Right lobe of liver (tissue), 6 donors: ENCODE measurements around the gene TRIM49D2. TPM values are rescaled to one million over a fixed set of nuclear protein-coding genes. Genes with fewer than 3 reads are reported as not detected.
"Not testable (repeated sequence)": the region's sequence is repeated elsewhere in the genome, so short reads cannot be mapped to it uniquely, and the experiment has no call there.

Source experiments
- ATAC-seq, 4 donors: fragments of 200-7000 bp; cut with Tn5 transposase; one replicate each; pipeline ENCODE4 v1.9.1; 2020; ENCODE audit warnings: mild to moderate bottlenecking in 4 of 4, moderate library complexity in 4 of 4
- DNase-seq, 3 donors: peaks; one replicate each; pipeline ENCODE4 v3.0.0-alpha.2; 2020
- H3K27ac ChIP-seq, 3 donors: fragments of 200-600 bp; one replicate each; pipeline ENCODE4 v1.8.0; 2022
- H3K27me3 ChIP-seq, 2 donors: fragments of 200-600 bp; one replicate each; pipeline ENCODE4 v1.8.0; 2022
- H3K36me3 ChIP-seq, 4 donors: fragments of 200-600 bp; sonication (generic) in 1 of 4; one replicate each; pipeline versions ENCODE4 v1.5.1 to v1.8.0; 2017 to 2022; ENCODE audit warnings: control low read depth in 1 of 4
- H3K4me1 ChIP-seq, 4 donors: fragments of 200-600 bp; sonication (generic) in 1 of 4; one replicate each; pipeline versions ENCODE4 v1.5.1 to v1.8.0; 2017 to 2022; ENCODE audit warnings: control low read depth in 1 of 4
- H3K4me3 ChIP-seq, 3 donors: fragments of 200-600 bp; one replicate each; pipeline ENCODE4 v1.8.0; 2022
- H3K9me3 ChIP-seq, 4 donors: fragments of 200-600 bp; sonication (generic) in 1 of 4; one replicate each; pipeline versions ENCODE4 v1.5.1 to v1.8.0; 2017 to 2022; ENCODE audit warnings: control low read depth in 1 of 4
- POLR2A ChIP-seq: fragments of 450-650 bp; IDR thresholded peaks from one replicate; pipeline ENCODE4 v1.6.1; 2017; ENCODE audit warnings: antibody characterized with exemption, mild to moderate bottlenecking
- WGBS: methylation state at CpG from one replicate; pipeline ENCODE4 v1.1.6; 2018; ENCODE audit warnings: low coverage, low lambda C conversion rate; ENCODE audit not compliant: insufficient coverage; ENCODE audit errors: missing lambda C conversion rate; 5-methylcytosine and 5-hydroxymethylcytosine counted together
- intact Hi-C, 2 donors: fragments of 100-400 bp; cut with DNase I; formaldehyde crosslinking; loops; one replicate each; pipeline versions ENCODE4 v1.11.2 to v1.14.1; 2022
- long read RNA-seq: library from polyadenylated mRNA; unstranded; transcript quantifications from one replicate; pipeline ENCODE4 v2.0.0, GENCODE V29; 2019
- small RNA-seq, 2 experiments: library from RNA; depleted of rRNA; stranded (forward); fragments of <200 nt; gene quantifications; one replicate each; pipeline ENCODE3, GENCODE V24; 2016
- total RNA-seq, 6 experiments: library from RNA; depleted of rRNA in 2 of 6; stranded (reverse); fragments of >200 nt in 2 of 6; fragmentation: NEBNext Ultra II Directional in 3 of 6; extraction: Animal tissue kit (Norgen Biotek cat#: 25700) in 3 of 6; gene quantifications; one replicate each; pipeline versions ENCODE4 v1.1.0 to v1.2.4, GENCODE V29; 2016 to 2023
- TF ChIP-seq, protein P1 (sequence below), 4 donors: fragments of 200-600 bp in 3 of 4; fragments of 450-650 bp in 1 of 4; IDR thresholded peaks; one replicate each; pipeline versions ENCODE4 v1.5.1 to v1.8.0; 2016 to 2022; ENCODE audit warnings: antibody characterized with exemption in 4 of 4, mild to moderate bottlenecking in 2 of 4
- donor health status: DM: no; HTN: yes; CAD: no.
- donor health status: DM: no; HTN: no; CAD: no.
- donor health status: DM: no; HTN: no; CAD: no.
- donor health status: DM: no; HTN: yes; CAD: no.
- donor health status: DM: no; HTN: yes; CAD: no.

Gene TRIM49D2, protein sequence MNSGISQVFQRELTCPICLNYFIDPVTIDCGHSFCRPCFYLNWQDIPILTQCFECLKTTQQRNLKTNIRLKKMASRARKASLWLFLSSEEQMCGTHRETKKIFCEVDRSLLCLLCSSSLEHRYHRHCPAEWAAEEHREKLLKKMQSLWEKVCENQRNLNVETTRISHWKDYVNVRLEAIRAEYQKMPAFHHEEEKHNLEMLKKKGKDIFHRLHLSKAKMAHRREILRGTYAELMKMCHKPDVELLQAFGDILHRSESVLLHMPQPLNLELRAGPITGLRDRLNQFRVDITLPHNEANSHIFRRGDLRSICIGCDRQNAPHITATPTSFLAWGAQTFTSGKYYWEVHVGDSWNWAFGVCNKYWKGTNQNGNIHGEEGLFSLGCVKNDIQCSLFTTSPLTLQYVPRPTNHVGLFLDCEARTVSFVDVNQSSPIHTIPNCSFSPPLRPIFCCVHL
- not detected for total RNA-seq
- long read RNA-seq, result 0 reads

DNA sequence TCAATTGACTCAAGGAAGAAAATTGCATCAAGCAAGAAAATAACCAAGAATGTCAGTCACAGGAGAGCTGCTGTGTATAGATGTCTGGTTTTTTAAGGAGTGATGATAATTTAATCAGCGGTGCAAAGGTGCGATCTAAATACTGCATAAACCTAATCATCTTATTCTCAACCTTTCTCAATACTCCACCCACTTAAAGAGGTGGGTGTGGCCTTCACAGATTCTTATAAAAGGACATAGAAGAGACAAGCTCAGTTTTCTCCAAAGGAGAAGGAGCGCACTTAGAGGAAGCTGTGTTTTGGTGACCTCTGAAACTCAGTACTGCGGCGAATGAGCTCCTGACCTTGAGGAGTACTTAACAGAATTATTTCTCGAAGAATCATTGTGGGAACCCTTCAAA is at the start of gene TRIM49D2:
TSS of gene TRIM49D2 (plus strand) at position 301 of the 400 bp plus-strand sequence. CDS start 2,698 bp downstream, outside the sequence.
- H3K4me1 ChIP-seq, H3K4me3 ChIP-seq, intact Hi-C loops, H3K9me3 ChIP-seq, ATAC-seq, H3K27ac ChIP-seq, DNase-seq, H3K27me3 ChIP-seq, H3K36me3 ChIP-seq: not testable (repeated sequence)
- 70% methylated on average over 2 of the region's 6 CpGs for WGBS

DNA sequence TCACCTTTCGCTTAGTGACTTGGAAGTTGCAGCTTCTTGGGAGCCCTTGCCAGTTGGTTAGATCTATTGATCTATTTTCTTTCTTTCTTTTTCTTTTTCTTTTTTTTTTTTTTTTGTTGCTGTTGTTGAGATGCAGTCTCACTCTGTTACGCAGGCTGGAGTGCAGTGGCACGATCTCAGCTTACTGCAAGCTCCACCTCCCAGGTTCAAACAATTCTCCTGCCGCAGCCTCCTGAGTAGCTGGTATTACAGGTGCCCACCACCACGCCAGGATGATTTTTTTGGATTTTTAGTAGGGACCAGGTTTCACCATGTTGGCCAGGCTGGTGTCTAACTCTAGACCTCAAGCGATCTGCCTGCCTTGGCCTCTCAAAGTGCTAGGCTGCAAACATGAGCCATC is 46.4 kb upstream of the TRIM49D2 start:
- intact Hi-C loops, H3K9me3 ChIP-seq, ATAC-seq, H3K4me3 ChIP-seq, H3K4me1 ChIP-seq, H3K27me3 ChIP-seq, H3K36me3 ChIP-seq, DNase-seq, H3K27ac ChIP-seq: not testable (repeated sequence)
- 77% methylated on average over 6 of the region's 6 CpGs for WGBS

DNA sequence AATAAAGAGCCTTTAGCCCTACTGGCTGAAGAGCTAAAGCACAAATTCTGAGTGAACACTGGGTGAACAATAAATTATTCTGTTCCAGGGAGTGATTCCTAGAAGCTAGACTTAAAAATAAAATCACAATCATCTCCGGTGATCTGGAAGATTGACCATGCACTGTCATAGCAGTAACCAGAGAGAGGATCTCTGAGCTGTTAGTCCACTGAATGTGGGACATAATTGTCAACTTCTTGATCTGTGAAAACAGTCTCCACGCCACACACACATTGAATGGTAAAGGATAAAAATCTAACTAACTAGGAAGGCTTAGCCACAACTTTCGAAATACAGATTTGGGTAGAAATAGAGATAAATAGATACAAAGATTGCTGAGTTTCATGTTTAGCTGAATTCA is 30.6 kb upstream of the TRIM49D2 start:
- H3K27me3 ChIP-seq, H3K36me3 ChIP-seq, DNase-seq, H3K4me1 ChIP-seq, ATAC-seq, intact Hi-C loops, H3K9me3 ChIP-seq, H3K27ac ChIP-seq, H3K4me3 ChIP-seq: not testable (repeated sequence)
- WGBS, result 41% methylated on average over 3 of the region's 3 CpGs

DNA sequence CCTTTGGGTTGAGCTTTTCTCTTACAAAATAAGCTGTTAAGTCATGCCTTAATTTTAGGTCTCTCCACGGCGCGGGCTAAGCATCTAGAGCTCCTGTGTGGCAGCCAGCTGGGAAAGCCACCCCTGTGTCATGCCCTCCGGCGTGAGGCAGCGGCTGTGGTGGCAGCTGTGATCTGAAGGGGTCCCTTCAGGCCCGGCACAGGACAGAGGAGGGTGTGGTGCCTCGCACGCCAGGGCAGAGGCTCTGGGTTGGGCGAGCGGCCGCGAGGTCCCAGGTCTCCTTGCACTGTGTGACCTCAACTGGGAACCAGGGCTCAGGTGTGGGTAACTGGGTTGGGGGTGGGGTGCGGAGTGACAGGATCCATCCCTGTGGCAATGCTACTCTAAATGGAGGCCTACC is 23.1 kb upstream of the TRIM49D2 start:
- H3K27me3 ChIP-seq, H3K4me1 ChIP-seq, intact Hi-C loops, DNase-seq, H3K9me3 ChIP-seq, H3K36me3 ChIP-seq, H3K27ac ChIP-seq, H3K4me3 ChIP-seq: not testable (repeated sequence)
- 83% methylated on average over 1 of the region's 14 CpGs for WGBS
- peak in 1 of 4 donors; percentile 56 for ATAC-seq

DNA sequence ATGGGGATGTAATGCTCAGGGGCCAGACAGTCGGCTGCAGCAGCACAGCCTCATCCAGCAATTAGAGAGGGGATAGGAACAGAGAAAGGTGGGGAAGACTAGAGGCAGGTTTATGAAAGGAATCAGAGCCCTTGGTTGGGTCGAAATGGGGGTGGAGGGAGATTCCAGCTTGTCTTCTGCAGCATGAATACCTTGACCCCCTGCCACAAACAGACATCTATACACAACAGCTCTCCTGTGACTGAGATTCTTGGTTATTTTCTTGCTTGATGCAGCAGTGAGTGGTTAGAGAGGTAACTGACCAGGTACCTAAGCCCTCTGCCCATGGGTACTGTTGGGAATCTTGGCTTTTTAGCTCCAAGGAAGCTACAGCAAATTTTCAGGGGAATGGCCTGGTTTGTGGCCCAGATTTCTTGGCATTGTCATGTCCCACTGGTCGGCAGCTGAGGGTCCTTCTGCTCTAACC is 1.6 kb upstream of the TRIM49D2 start, which contains the start of gene TRIM49D1:
TSS of gene TRIM49D1 (minus strand) at position 51 of the 466 bp plus-strand sequence. CDS start 4,535 bp downstream, outside the sequence.
- ATAC-seq, result no peak
- peak in 1 of 3 donors; percentile 5 for DNase-seq
- Histone ChIP-seq H3K4me3 (no peak within 1 kb of the TSS), H3K36me3 (no peaks in the 10 kb centered on the region), H3K27me3 (no peaks in the 10 kb centered on the region), H3K4me1 (no peaks in the 10 kb centered on the region), H3K9me3 (no peaks in the 10 kb centered on the region), H3K27ac (no peak within 1 kb of the TSS)
- TF ChIP-seq POLR2A, result no peak
- TF ChIP-seq, protein P1, sequence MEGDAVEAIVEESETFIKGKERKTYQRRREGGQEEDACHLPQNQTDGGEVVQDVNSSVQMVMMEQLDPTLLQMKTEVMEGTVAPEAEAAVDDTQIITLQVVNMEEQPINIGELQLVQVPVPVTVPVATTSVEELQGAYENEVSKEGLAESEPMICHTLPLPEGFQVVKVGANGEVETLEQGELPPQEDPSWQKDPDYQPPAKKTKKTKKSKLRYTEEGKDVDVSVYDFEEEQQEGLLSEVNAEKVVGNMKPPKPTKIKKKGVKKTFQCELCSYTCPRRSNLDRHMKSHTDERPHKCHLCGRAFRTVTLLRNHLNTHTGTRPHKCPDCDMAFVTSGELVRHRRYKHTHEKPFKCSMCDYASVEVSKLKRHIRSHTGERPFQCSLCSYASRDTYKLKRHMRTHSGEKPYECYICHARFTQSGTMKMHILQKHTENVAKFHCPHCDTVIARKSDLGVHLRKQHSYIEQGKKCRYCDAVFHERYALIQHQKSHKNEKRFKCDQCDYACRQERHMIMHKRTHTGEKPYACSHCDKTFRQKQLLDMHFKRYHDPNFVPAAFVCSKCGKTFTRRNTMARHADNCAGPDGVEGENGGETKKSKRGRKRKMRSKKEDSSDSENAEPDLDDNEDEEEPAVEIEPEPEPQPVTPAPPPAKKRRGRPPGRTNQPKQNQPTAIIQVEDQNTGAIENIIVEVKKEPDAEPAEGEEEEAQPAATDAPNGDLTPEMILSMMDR (IDR thresholded peaks at IDR 0.05), result no peak
- 24% methylated on average over 3 of the region's 3 CpGs for WGBS
- intact Hi-C loops, result no loop called here

DNA sequence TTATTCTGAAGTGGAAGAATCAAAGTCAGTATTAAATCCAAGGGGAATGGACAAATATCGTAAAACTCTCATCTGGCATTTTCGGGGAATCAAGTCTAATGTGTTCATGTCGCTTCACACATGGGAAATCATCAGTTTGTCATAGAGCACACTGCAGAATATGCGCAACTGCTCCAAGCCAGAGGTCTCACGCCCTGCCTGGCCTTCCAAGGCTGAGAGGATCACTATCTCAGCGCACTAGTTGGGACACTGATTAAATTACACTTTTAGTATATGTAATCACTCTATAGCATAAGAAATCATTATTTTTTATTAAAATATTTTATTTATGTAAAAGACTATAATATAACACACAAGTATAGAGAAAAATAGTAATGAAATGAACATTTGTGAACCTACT is 37.0 kb downstream of the TRIM49D2 start:
- 78% methylated on average over 4 of the region's 6 CpGs for WGBS
- H3K4me1 ChIP-seq, H3K36me3 ChIP-seq, H3K27me3 ChIP-seq, H3K9me3 ChIP-seq, ATAC-seq, H3K4me3 ChIP-seq, intact Hi-C loops, H3K27ac ChIP-seq: not testable (repeated sequence)
- DNase-seq, result peak in 1 of 3 donors; percentile 6

DNA sequence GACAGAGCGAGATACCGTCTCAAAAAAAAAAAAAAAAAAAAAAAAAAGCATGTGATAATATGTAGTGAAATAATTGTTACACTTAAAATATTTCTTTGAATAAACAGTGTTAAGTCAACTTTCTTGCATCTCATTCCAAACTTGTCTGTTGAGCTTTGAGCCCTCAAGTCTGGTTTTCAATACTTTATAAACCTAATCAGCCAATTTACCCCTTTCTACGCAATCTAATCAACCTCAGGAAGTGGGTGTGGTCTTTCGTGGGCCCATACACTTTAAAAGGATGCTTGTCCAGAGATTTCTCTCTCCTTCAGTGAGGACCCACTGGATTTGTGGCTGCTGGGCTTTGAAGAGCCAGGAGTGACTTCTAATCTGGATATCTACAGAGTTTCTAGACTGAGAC is 41.9 kb downstream of the TRIM49D2 start, which contains the start of gene TRIM64:
TSS of gene TRIM64 (plus strand) at position 301 of the 400 bp plus-strand sequence. CDS start 2,467 bp downstream, outside the sequence.
- H3K27me3 ChIP-seq, H3K27ac ChIP-seq, H3K36me3 ChIP-seq, H3K9me3 ChIP-seq, intact Hi-C loops, DNase-seq, H3K4me3 ChIP-seq, ATAC-seq, H3K4me1 ChIP-seq: not testable (repeated sequence)
- WGBS, result no CpG with 5 or more reads among the region's 4 CpGs

Small RNA genes lying within 50 kb of the gene (small RNA-seq; reads per million reads assigned to genes)
- gene AP004607.1, result 0 reads per million in 2 experiments

Other genes with a start within 250 kb of the TRIM49D2 start
- gene TRIM77, start 213.8 kb upstream of the TRIM49D2 start, total RNA-seq, result not detected
- gene TRIM49, start 115.5 kb upstream of the TRIM49D2 start, total RNA-seq, result not detected
- not detected for gene TRIM64B, start 45.6 kb upstream of the TRIM49D2 start, total RNA-seq
- gene TRIM49D1, start 1.8 kb upstream of the TRIM49D2 start, total RNA-seq, result not detected
- not detected for gene TRIM64, start 42.0 kb downstream of the TRIM49D2 start, total RNA-seq
- gene TRIM49C, start 107.0 kb downstream of the TRIM49D2 start, total RNA-seq, result not detected
- not detected for gene UBTFL1, start 161.9 kb downstream of the TRIM49D2 start, total RNA-seq
- gene NAALAD2, start 210.6 kb downstream of the TRIM49D2 start, total RNA-seq, result 1 to 10 TPM in 1 of 6 experiments, under 1 TPM in 5; 0.13 to 1.4 (median 0.38) TPM